H1 (cell line): ENCODE data around the gene PGD. TPM values are rescaled to one million over a fixed set of nuclear protein-coding genes. Genes with fewer than 3 reads are reported as not detected.

Source experiments
- CTCF ChIA-PET: fragments of 300-600 bp; sonication (Branson Sonifier 250); formaldehyde crosslinking; loops from one replicate; lab custom pipeline; 2021; ENCODE audit not compliant: partially characterized antibody; lab: Charles Lee
- POLR2A ChIA-PET: fragments of 300-600 bp; sonication (Branson Sonifier 250); formaldehyde crosslinking; loops from one replicate; lab custom pipeline; 2021; ENCODE audit warnings: inconsistent platforms; ENCODE audit not compliant: partially characterized antibody; lab: Charles Lee
- DNase-seq, 2 experiments: peaks; one replicate each; pipeline versions ENCODE4 v3.0.0 to v3.0.0-alpha.2; 2010 to 2022; ENCODE audit warnings: low spot score in 2 of 2, low read depth in 1 of 2, mixed read lengths in 1 of 2
- FAIRE-seq: peaks from 2 replicates; lab custom pipeline; 2011; peaks lifted over from hg19 to GRCh38; lab: Jason Lieb, UNC
- H2AFZ ChIP-seq: 2 replicates; pipeline ENCODE4 v1.8.1; 2012; ENCODE audit warnings: low read length, inconsistent platforms
- H2AK5ac ChIP-seq: 2 replicates; pipeline ENCODE4 v1.6.1; 2013; ENCODE audit warnings: low read depth, low read length
- H2BK120ac ChIP-seq: replicated peaks from 2 replicates; pipeline ENCODE3; 2013; ENCODE audit warnings: low read depth, low read length, inconsistent platforms
- H2BK12ac ChIP-seq: 2 replicates; pipeline ENCODE4 v1.6.1; 2013; ENCODE audit warnings: low read depth, low read length
- H2BK15ac ChIP-seq: 2 replicates; pipeline ENCODE4 v1.6.1; 2013; ENCODE audit warnings: low read length
- H2BK20ac ChIP-seq: 2 replicates; pipeline ENCODE4 v1.6.1; 2013; ENCODE audit warnings: low read length
- H2BK5ac ChIP-seq: 2 replicates; pipeline ENCODE4 v1.6.1; 2013; ENCODE audit warnings: low read depth, low read length
- H3K14ac ChIP-seq: 2 replicates; pipeline ENCODE4 v1.6.1; 2013; ENCODE audit warnings: inconsistent platforms; ENCODE audit not compliant: insufficient read length
- H3K18ac ChIP-seq: 2 replicates; pipeline ENCODE4 v1.6.1; 2013; ENCODE audit warnings: low read length; ENCODE audit errors: extremely low read depth
- H3K23ac ChIP-seq: 2 replicates; pipeline ENCODE4 v1.6.1; 2013; ENCODE audit warnings: inconsistent platforms; ENCODE audit not compliant: insufficient read length
- H3K23me2 ChIP-seq: 2 replicates; pipeline ENCODE4 v1.6.1; 2013; ENCODE audit warnings: low read depth, low read length
- H3K27ac ChIP-seq: 2 replicates; pipeline ENCODE4 v1.6.1; 2011; ENCODE audit warnings: low read depth, low read length, inconsistent platforms
- H3K27me3 ChIP-seq, 4 experiments: replicated peaks in 1 of 4; 1 replicate in 1 of 4; 2 replicates in 3 of 4; pipeline versions ENCODE4 v1.6.1 to v1.8.1; 2011 to 2013; ENCODE audit warnings: low read length in 3 of 4, mild to moderate bottlenecking in 3 of 4, inconsistent platforms in 2 of 4, mixed read lengths in 2 of 4, moderate library complexity in 1 of 4; ENCODE audit not compliant: control insufficient read depth in 3 of 4, insufficient read depth in 3 of 4; ENCODE audit errors: extremely low read depth in 1 of 4
- H3K36me3 ChIP-seq, 4 experiments: 2 replicates each; pipeline versions ENCODE4 v1.6.1 to v1.8.1; 2011 to 2013; ENCODE audit warnings: mild to moderate bottlenecking in 4 of 4, low read length in 3 of 4, moderate library complexity in 2 of 4, control low read depth in 1 of 4, inconsistent platforms in 1 of 4; ENCODE audit not compliant: insufficient read depth in 4 of 4, control insufficient read depth in 2 of 4
- H3K4ac ChIP-seq: replicated peaks from 2 replicates; pipeline ENCODE3; 2013; ENCODE audit warnings: low read length, low read depth, mixed read lengths, inconsistent platforms; ENCODE audit not compliant: insufficient read length
- H3K4me1 ChIP-seq, 4 experiments: replicated peaks in 1 of 4; 1 replicate in 1 of 4; 2 replicates in 3 of 4; pipeline versions ENCODE4 v1.6.1 to v1.8.1; 2011 to 2013; ENCODE audit warnings: low read length in 3 of 4, inconsistent platforms in 2 of 4, mixed read lengths in 1 of 4; ENCODE audit not compliant: insufficient read depth in 4 of 4, control insufficient read depth in 3 of 4
- H3K4me2 ChIP-seq, 2 experiments: 2 replicates each; pipeline versions ENCODE4 v1.6.1 to v1.8.1; 2011 to 2013; ENCODE audit warnings: low read depth in 2 of 2, low read length in 2 of 2, control low read depth in 1 of 2, inconsistent platforms in 1 of 2, mild to moderate bottlenecking in 1 of 2; ENCODE audit not compliant: insufficient read depth in 1 of 2
- H3K4me3 ChIP-seq, 4 experiments: fragments of 200-600, 300-600 bp in 1 of 4; sonication (generic), shearing (Covaris generic), sonication (Bioruptor Twin) in 1 of 4; 2 replicates each; pipeline versions ENCODE4 v1.5.1 to v1.8.1; 2011 to 2016; ENCODE audit warnings: low read length in 4 of 4, low read depth in 3 of 4, control low read depth in 2 of 4, inconsistent platforms in 2 of 4, mild to moderate bottlenecking in 2 of 4, mixed read lengths in 1 of 4, moderate library complexity in 1 of 4; ENCODE audit not compliant: insufficient read depth in 2 of 4; ENCODE audit errors: extremely low read depth in 1 of 4
- H3K56ac ChIP-seq: replicated peaks from 2 replicates; pipeline ENCODE3; 2013; ENCODE audit warnings: low read depth, mild to moderate bottlenecking, mixed read lengths, low read length, inconsistent platforms; ENCODE audit not compliant: insufficient read length
- H3K79me1 ChIP-seq: 2 replicates; pipeline ENCODE4 v1.6.1; 2013; ENCODE audit warnings: low read depth, low read length, control low read depth
- H3K79me2 ChIP-seq, 2 experiments: 2 replicates each; pipeline versions ENCODE4 v1.6.1 to v1.8.1; 2012 to 2013; ENCODE audit warnings: low read length in 2 of 2, mild to moderate bottlenecking in 2 of 2, inconsistent platforms in 1 of 2; ENCODE audit not compliant: insufficient read depth in 2 of 2, control insufficient read depth in 1 of 2
- H3K9ac ChIP-seq, 4 experiments: replicated peaks in 1 of 4; 1 replicate in 1 of 4; 2 replicates in 3 of 4; pipeline versions ENCODE4 v1.6.1 to v1.8.1; 2011 to 2013; ENCODE audit warnings: low read depth in 3 of 4, low read length in 3 of 4, control low read depth in 2 of 4, mild to moderate bottlenecking in 2 of 4, moderate library complexity in 2 of 4, inconsistent platforms in 1 of 4; ENCODE audit errors: extremely low read depth in 1 of 4
- H3K9me3 ChIP-seq, 2 experiments: 2 replicates each; pipeline versions ENCODE4 v1.6.1 to v1.8.1; 2012 to 2013; ENCODE audit warnings: mild to moderate bottlenecking in 2 of 2, moderate library complexity in 2 of 2, control low read depth in 1 of 2, inconsistent platforms in 1 of 2, low read depth in 1 of 2, low read length in 1 of 2, mixed read lengths in 1 of 2; ENCODE audit not compliant: insufficient read depth in 2 of 2
- H4K20me1 ChIP-seq, 2 experiments: replicated peaks in 1 of 2; 2 replicates each; pipeline versions ENCODE3 to v1.8.1; 2011 to 2013; ENCODE audit warnings: inconsistent platforms in 2 of 2, low read length in 2 of 2, mild to moderate bottlenecking in 1 of 2; ENCODE audit not compliant: insufficient read depth in 2 of 2, control insufficient read depth in 1 of 2
- H4K5ac ChIP-seq: 2 replicates; pipeline ENCODE4 v1.6.1; 2013; ENCODE audit warnings: low read length, low read depth, mixed read lengths, inconsistent platforms; ENCODE audit not compliant: insufficient read length
- H4K8ac ChIP-seq: 2 replicates; pipeline ENCODE4 v1.8.0; 2013; ENCODE audit warnings: mild to moderate bottlenecking, moderate library complexity, low read length, inconsistent platforms; ENCODE audit not compliant: insufficient read depth; ENCODE audit errors: extremely low read depth
- H4K91ac ChIP-seq: replicated peaks from 2 replicates; pipeline ENCODE3; 2013; ENCODE audit warnings: low read length, mixed read lengths, inconsistent platforms; ENCODE audit not compliant: insufficient read length
- BCL11A ChIP-seq, 2 experiments: IDR thresholded peaks; one replicate each; pipeline ENCODE4 v1.6.1; 2011; ENCODE audit warnings: low read depth in 2 of 2, low read length in 2 of 2, mild to moderate bottlenecking in 2 of 2
- CBX8 ChIP-seq: fragments of 300-800, 300-1000 bp; sonication (generic); IDR thresholded peaks from 2 replicates; pipeline ENCODE4 v1.7.1; 2016; ENCODE audit warnings: low read depth, low read length, borderline replicate concordance
- CHD2 ChIP-seq: IDR thresholded peaks from 2 replicates; pipeline ENCODE4 v1.6.1; 2012; ENCODE audit warnings: low read length, improper control_type of control experiment
- CREB1 ChIP-seq: IDR thresholded peaks from 2 replicates; pipeline ENCODE4 v1.6.1; 2012; ENCODE audit warnings: inconsistent platforms
- YY1 ChIP-seq: IDR thresholded peaks from 2 replicates; pipeline ENCODE4 v1.6.1; 2011; ENCODE audit warnings: low read depth, mild to moderate bottlenecking, low read length
- WGBS, 2 experiments: shearing (Covaris generic) in 1 of 2; methylation state at CpG; one replicate each; pipeline versions ENCODE4 v1.1.6 to v1.1.7; 2013 to 2015; ENCODE audit warnings: low lambda C conversion rate in 2 of 2, mixed read lengths in 2 of 2, inconsistent platforms in 1 of 2, low coverage in 1 of 2, missing lambda C conversion rate in 1 of 2; ENCODE audit not compliant: insufficient replicate concordance in 2 of 2, insufficient coverage in 1 of 2, insufficient read length in 1 of 2; ENCODE audit errors: extremely low coverage in 1 of 2, missing lambda C conversion rate in 1 of 2; 5-methylcytosine and 5-hydroxymethylcytosine counted together
- polyA plus RNA-seq, 7 experiments: library from polyadenylated mRNA; depleted of rRNA in 3 of 7; stranded (reverse) in 5 of 7; unstranded in 2 of 7; fragments of >200 nt in 5 of 7; fragments of 200-250 nt in 2 of 7; gene quantifications; 1 replicate in 5 of 7; 2 replicates in 1 of 7; 4 replicates in 1 of 7; pipeline versions ENCODE4 v1.2.1 to v1.2.3, GENCODE V29; 2011 to 2013; ENCODE audit warnings: missing spikeins in 2 of 7, mixed read lengths in 2 of 7
- total RNA-seq: library from RNA; stranded (reverse); fragmentation: NEBNext Ultra II Directional; extraction: Animal tissue kit (Norgen Biotek cat#: 25700); gene quantifications from 2 replicates; pipeline ENCODE4 v1.2.1, GENCODE V29; 2021
- TF ChIP-seq, protein P1 (sequence below): IDR thresholded peaks from 2 replicates; pipeline ENCODE4 v1.6.1; 2012; ENCODE audit warnings: low read length, inconsistent platforms
- TF ChIP-seq, protein P2 (sequence below): IDR thresholded peaks from 2 replicates; pipeline ENCODE4 v1.6.1; 2012; ENCODE audit warnings: inconsistent platforms

PGD gene
- total and polyA plus RNA-seq, 2 of the 8 experiments (the other 6 are each of a cell fraction or from before 2014, with no cell fraction given), result 191 to 331 TPM

DNA sequence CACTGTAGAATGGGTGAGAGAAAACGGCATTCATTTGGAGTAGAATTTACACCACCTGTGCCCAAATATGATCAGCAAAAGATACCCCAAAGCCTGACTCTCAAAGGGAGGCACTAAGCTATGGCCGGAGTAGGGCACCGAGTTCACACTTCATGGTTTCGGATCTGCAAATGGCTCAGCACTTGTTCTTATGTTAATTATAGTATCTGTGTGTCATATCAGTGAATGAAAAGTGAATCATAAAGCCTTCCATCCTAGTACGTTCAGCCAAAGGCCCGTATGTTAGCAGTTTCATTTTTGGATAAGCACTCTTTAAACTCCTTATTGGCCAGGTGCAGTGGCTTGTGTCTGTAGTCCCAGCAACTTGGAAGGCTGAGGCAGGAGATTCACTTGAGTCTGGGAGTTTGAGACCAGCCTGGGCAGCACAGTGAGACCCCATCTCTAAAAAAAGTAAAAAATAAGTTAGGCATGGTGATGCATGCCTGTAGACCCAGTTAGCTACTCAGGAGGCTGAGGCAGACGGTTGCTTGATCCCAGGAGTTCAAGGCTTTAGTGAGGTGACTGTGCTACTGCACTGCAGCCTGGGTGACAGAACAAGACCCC, 46.0 kb downstream of the PGD start:
- Histone ChIP-seq H3K79me2 (no peaks in the 10 kb centered on the region), H3K27ac (no peak overlapping the region), H3K4ac (no peak overlapping the region), H3K9ac (no peak overlapping the region), H2AK5ac (no peak overlapping the region), H3K4me1 (peaks cover 0 to under 1% (median 0%) of the 10 kb centered on the region in 4 experiments; a peak in 1 of 7 replicates), H2BK5ac (no peak overlapping the region), H2BK120ac (no peak overlapping the region), H2BK20ac (no peak overlapping the region), H4K8ac (no peak overlapping the region), H3K23me2 (no peaks in the 10 kb centered on the region), H2AFZ (no peak overlapping the region), H3K27me3 (no peaks in the 10 kb centered on the region; a peak in 1 of 7 replicates), H3K14ac (no peak overlapping the region), H4K20me1 (peaks cover 0 to 2% of the 10 kb centered on the region in 2 experiments), H4K91ac (no peak overlapping the region), H3K23ac (no peak overlapping the region), H3K56ac (no peak overlapping the region), H4K5ac (no peak overlapping the region), H3K9me3 (no peaks in the 10 kb centered on the region), H3K18ac (no peak overlapping the region), H2BK12ac (no peak overlapping the region), H3K4me2 (no peak overlapping the region), H2BK15ac (no peak overlapping the region), H3K36me3 (peaks cover 0 to 9% (median 0%) of the 10 kb centered on the region in 4 experiments; a peak in 2 of 8 replicates), H3K4me3 (no peak overlapping the region), H3K79me1 (no peaks in the 10 kb centered on the region; the same call in 1 of the 2 replicates)
- CTCF ChIA-PET, result interaction anchor here (0.7 to 1.2 kb wide), 3 partner anchors 10 to 49 kb away, joined by 3 to 4 read pairs (median 3); no protein-coding TSS in a partner anchor
- DNase-seq (no peak), FAIRE-seq (no peak)
- 91% methylated on average over 7 of the region's 7 CpGs; no CpG with 5 or more reads in 1 of the 2 experiments for WGBS, 2 experiments
- TF ChIP-seq CREB1 (no peak), BCL11A (IDR thresholded peaks at IDR 0.05; ENCODE audit: low read depth in 2 of 2, low read length in 2 of 2) (no peak), YY1 (no peak), CBX8 (no peak), CHD2 (no peak)
- TF ChIP-seq, protein P1, sequence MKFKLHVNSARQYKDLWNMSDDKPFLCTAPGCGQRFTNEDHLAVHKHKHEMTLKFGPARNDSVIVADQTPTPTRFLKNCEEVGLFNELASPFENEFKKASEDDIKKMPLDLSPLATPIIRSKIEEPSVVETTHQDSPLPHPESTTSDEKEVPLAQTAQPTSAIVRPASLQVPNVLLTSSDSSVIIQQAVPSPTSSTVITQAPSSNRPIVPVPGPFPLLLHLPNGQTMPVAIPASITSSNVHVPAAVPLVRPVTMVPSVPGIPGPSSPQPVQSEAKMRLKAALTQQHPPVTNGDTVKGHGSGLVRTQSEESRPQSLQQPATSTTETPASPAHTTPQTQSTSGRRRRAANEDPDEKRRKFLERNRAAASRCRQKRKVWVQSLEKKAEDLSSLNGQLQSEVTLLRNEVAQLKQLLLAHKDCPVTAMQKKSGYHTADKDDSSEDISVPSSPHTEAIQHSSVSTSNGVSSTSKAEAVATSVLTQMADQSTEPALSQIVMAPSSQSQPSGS, result no peak
- TF ChIP-seq, protein P2, sequence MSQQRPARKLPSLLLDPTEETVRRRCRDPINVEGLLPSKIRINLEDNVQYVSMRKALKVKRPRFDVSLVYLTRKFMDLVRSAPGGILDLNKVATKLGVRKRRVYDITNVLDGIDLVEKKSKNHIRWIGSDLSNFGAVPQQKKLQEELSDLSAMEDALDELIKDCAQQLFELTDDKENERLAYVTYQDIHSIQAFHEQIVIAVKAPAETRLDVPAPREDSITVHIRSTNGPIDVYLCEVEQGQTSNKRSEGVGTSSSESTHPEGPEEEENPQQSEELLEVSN, result no peak
- POLR2A ChIA-PET, result interaction anchor here (0.9 to 2.5 kb wide), 3 partner anchors 10 to 20 kb away, joined by 3 to 6 read pairs (median 4); no protein-coding TSS in a partner anchor
